Endothelial cell of umbilical vein (primary cell): Measurements from ENCODE around the gene E2F4. TPM values are rescaled to one million over a fixed set of nuclear protein-coding genes. Genes with fewer than 3 reads are reported as not detected.

Experiments used
- BruUV-seq: library from RNA; stranded (reverse); fragments of 400-500 nt; replicated peaks from 2 replicates; lab custom pipeline; 2021; lab: Mats Ljungman, UMichigan
- CTCF ChIA-PET: fragments of 300-600, 350-600 bp; sonication (Branson Sonifier 250); formaldehyde crosslinking; loops from one replicate; lab custom pipeline; 2021; ENCODE audit warnings: antibody characterized with exemption, inconsistent platforms; lab: Charles Lee
- POLR2A ChIA-PET: fragments of 300-600, 350-600 bp; sonication (Branson Sonifier 250); formaldehyde crosslinking; loops from one replicate; lab custom pipeline; 2021; ENCODE audit warnings: antibody characterized with exemption, inconsistent platforms; lab: Charles Lee
- DNase-seq: peaks from one replicate; pipeline ENCODE4 v3.0.0-alpha.2; 2011; ENCODE audit warnings: low read depth, low spot score
- FAIRE-seq: peaks from 2 replicates; lab custom pipeline; 2011; peaks lifted over from hg19 to GRCh38; lab: Jason Lieb, UNC
- H2AFZ ChIP-seq: 2 replicates; pipeline ENCODE4 v1.6.0; 2012; ENCODE audit warnings: low read depth, low read length, control low read depth, inconsistent platforms
- H3K27ac ChIP-seq: 2 replicates; pipeline ENCODE4 v1.5.1; 2011; ENCODE audit warnings: low read depth, mild to moderate bottlenecking, control low read depth, low read length, moderate library complexity; ENCODE audit not compliant: insufficient read depth
- H3K27me3 ChIP-seq, 2 experiments: 2 replicates each; pipeline versions ENCODE4 v1.6.0 to v1.6.1; 2011; ENCODE audit warnings: low read length in 2 of 2, mixed read lengths in 1 of 2; ENCODE audit not compliant: control insufficient read depth in 2 of 2, insufficient read depth in 2 of 2
- H3K36me3 ChIP-seq, 2 experiments: 2 replicates in 1 of 2; 3 replicates in 1 of 2; pipeline ENCODE4 v1.5.1; 2011; ENCODE audit warnings: low read length in 2 of 2, mild to moderate bottlenecking in 1 of 2, moderate library complexity in 1 of 2; ENCODE audit not compliant: control insufficient read depth in 2 of 2, insufficient read depth in 2 of 2; ENCODE audit errors: extremely low read depth in 1 of 2
- H3K4me1 ChIP-seq: 3 replicates; pipeline ENCODE4 v1.5.1; 2011; ENCODE audit warnings: mild to moderate bottlenecking, low read length; ENCODE audit not compliant: control insufficient read depth, insufficient read depth; ENCODE audit errors: extremely low read depth
- H3K4me2 ChIP-seq: 2 replicates; pipeline ENCODE4 v1.6.1; 2011; ENCODE audit warnings: low read length, control low read depth, mixed read lengths; ENCODE audit not compliant: insufficient read depth
- H3K4me3 ChIP-seq, 3 experiments: fragments of 200-600 bp in 1 of 3; sonication (generic), shearing (Covaris generic) in 1 of 3; replicated peaks in 1 of 3; 2 replicates each; pipeline ENCODE4 v1.5.1; 2011 to 2016; ENCODE audit warnings: control low read depth in 3 of 3, low read length in 3 of 3, mild to moderate bottlenecking in 2 of 3, inconsistent platforms in 1 of 3, low read depth in 1 of 3, moderate library complexity in 1 of 3; ENCODE audit not compliant: insufficient read depth in 1 of 3
- H3K79me2 ChIP-seq: 2 replicates; pipeline ENCODE4 v1.6.0; 2012; ENCODE audit warnings: low read length, inconsistent platforms; ENCODE audit not compliant: control insufficient read depth, insufficient read depth
- H3K9ac ChIP-seq: replicated peaks from 2 replicates; pipeline ENCODE3; 2011; ENCODE audit warnings: low read length, control low read depth; ENCODE audit not compliant: insufficient read depth; ENCODE audit errors: extremely low read depth
- H3K9me1 ChIP-seq: replicated peaks from 3 replicates; pipeline ENCODE4 v1.6.0; 2011; ENCODE audit warnings: mild to moderate bottlenecking, low read length; ENCODE audit not compliant: control insufficient read depth, insufficient read depth; ENCODE audit errors: extremely low read depth
- H3K9me3 ChIP-seq: replicated peaks from 2 replicates; pipeline ENCODE4 v1.5.1; 2012; ENCODE audit warnings: low read length, inconsistent platforms; ENCODE audit not compliant: control insufficient read depth, insufficient read depth
- H4K20me1 ChIP-seq: replicated peaks from 2 replicates; pipeline ENCODE3; 2011; ENCODE audit warnings: mild to moderate bottlenecking, low read length; ENCODE audit not compliant: control insufficient read depth, insufficient read depth; ENCODE audit errors: extremely low read depth
- CTCF ChIP-seq, 2 donors: IDR thresholded peaks; 1 replicate in 1 of 2; 2 replicates in 1 of 2; pipeline ENCODE4 v1.5.1; 2011; ENCODE audit warnings: low read length in 2 of 2, mild to moderate bottlenecking in 2 of 2, moderate library complexity in 2 of 2, control low read depth in 1 of 2, inconsistent platforms in 1 of 2, low read depth in 1 of 2; ENCODE audit not compliant: insufficient read depth in 1 of 2; ENCODE audit errors: extremely low read depth in 1 of 2
- EZH2 ChIP-seq: IDR thresholded peaks from 2 replicates; pipeline ENCODE4 v1.6.1; 2012; ENCODE audit warnings: borderline replicate concordance, low read depth, mild to moderate bottlenecking, moderate library complexity, low read length, inconsistent platforms; ENCODE audit not compliant: severe bottlenecking
- FOS ChIP-seq: IDR thresholded peaks from 2 replicates; pipeline ENCODE4 v1.6.1; 2011; ENCODE audit warnings: mild to moderate bottlenecking, low read length, moderate library complexity, borderline replicate concordance; ENCODE audit not compliant: insufficient read depth
- GATA2 ChIP-seq: IDR thresholded peaks from 2 replicates; pipeline ENCODE4 v1.7.0; 2011; ENCODE audit warnings: low read depth, mild to moderate bottlenecking, moderate library complexity, mixed read lengths, low read length; ENCODE audit not compliant: insufficient read length, insufficient read depth
- JUN ChIP-seq: IDR thresholded peaks from 2 replicates; pipeline ENCODE4 v1.6.1; 2011; ENCODE audit warnings: borderline replicate concordance, low read depth; ENCODE audit not compliant: insufficient read length, insufficient read depth
- MYC ChIP-seq: IDR thresholded peaks from one replicate; pipeline ENCODE4 v1.6.1; 2011; ENCODE audit warnings: mild to moderate bottlenecking, low read depth, low read length
- POLR2A ChIP-seq: IDR thresholded peaks from 2 replicates; pipeline ENCODE4 v1.6.1; 2012; ENCODE audit warnings: low read depth, mild to moderate bottlenecking, control low read depth, low read length
- POLR2AphosphoS5 ChIP-seq: IDR thresholded peaks from 2 replicates; pipeline ENCODE4 v1.6.1; 2012; ENCODE audit warnings: low read depth, mild to moderate bottlenecking, control low read depth, low read length, moderate library complexity; ENCODE audit not compliant: insufficient read depth
- dilution Hi-C: fragments of 300-500 bp; cut with MboI; formaldehyde crosslinking; loops from one replicate; pipeline ENCODE4 v1.15.0; 2019; ENCODE audit warnings: low sequenced_read_pairs; ENCODE audit not compliant: extremely low pct_ligation_motif_present
- intact Hi-C: fragments of 100-400 bp; cut with micrococcal nuclease; formaldehyde crosslinking; loops from one replicate; pipeline ENCODE4 v1.10.0; 2022
- polyA plus RNA-seq, 4 experiments: library from polyadenylated mRNA; depleted of rRNA in 3 of 4; stranded (reverse) in 3 of 4; unstranded in 1 of 4; fragments of >200 nt; gene quantifications; 2 replicates each; pipeline versions ENCODE4 v1.2.1 to v1.2.3, GENCODE V29; 2011 to 2012; ENCODE audit warnings: missing spikeins in 1 of 4
- total RNA-seq: library from RNA; stranded (reverse); gene quantifications from 2 replicates; pipeline ENCODE4 v1.2.3, GENCODE V29; 2021
- TF ChIP-seq, protein P1 (sequence below): IDR thresholded peaks from 2 replicates; pipeline ENCODE4 v1.6.1; 2011; ENCODE audit not compliant: insufficient read depth, insufficient read length

E2F4 gene
- total and polyA plus RNA-seq, 2 donors (not counting 3 experiments of a cell fraction or from before 2014, with no cell fraction given): 112 to 168 TPM

- H3K27me3 ChIP-seq: no peaks in the 10 kb centered on the region
- no peaks in the 10 kb centered on the region for H3K9me1 ChIP-seq
- H3K4me3 ChIP-seq: no peak overlapping the region
- H3K4me2 ChIP-seq: no peak overlapping the region
- TF ChIP-seq CTCF (IDR thresholded peaks at IDR 0.05; ENCODE audit: extremely low read depth in 1 of 2, insufficient read depth in 1 of 2, low read depth in 1 of 2, low read length in 2 of 2) (no peak), POLR2A (no peak), POLR2AphosphoS5 (no peak), JUN (no peak), MYC (no peak), FOS (no peak), EZH2 (no peak), GATA2 (no peak)
- TF ChIP-seq, protein P1, sequence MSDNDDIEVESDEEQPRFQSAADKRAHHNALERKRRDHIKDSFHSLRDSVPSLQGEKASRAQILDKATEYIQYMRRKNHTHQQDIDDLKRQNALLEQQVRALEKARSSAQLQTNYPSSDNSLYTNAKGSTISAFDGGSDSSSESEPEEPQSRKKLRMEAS: no peak
- BruUV-seq: no TSS peak
- no peaks in the 10 kb centered on the region for H3K36me3 ChIP-seq
- H3K9me3 ChIP-seq: no peaks in the 10 kb centered on the region
- H3K27ac ChIP-seq: no peak overlapping the region
- dilution Hi-C loops: no loop called here
- FAIRE-seq: no peak
- CTCF ChIA-PET: interaction anchor here (0.7 to 3.5 kb wide), 4 partner anchors 10 to 234 kb away, joined by 3 to 15 read pairs (median 7); partner anchors contain the start of gene ELMO3
- no peak for DNase-seq
- H3K4me1 ChIP-seq: peaks cover 36% of the 10 kb centered on the region
- H2AFZ ChIP-seq: no peak overlapping the region
- H3K9ac ChIP-seq: no peak overlapping the region
- peaks cover 13% of the 10 kb centered on the region for H3K79me2 ChIP-seq
- intact Hi-C loops: no loop called here
- H4K20me1 ChIP-seq: no peaks in the 10 kb centered on the region
- POLR2A ChIA-PET: no interaction called here
Observed at GRCh38 chr16:67188323-67188722, 3.6 kb upstream of the E2F4 start.
